OCI-LY7 (cell line): Measurements from ENCODE around the gene FIBP. TPM values are rescaled to one million over a fixed set of nuclear protein-coding genes. Genes with fewer than 3 reads are reported as not detected.

Source experiments
- BruUV-seq: library from RNA; stranded (reverse); fragments of 400-500 nt; replicated peaks from 2 replicates; lab custom pipeline; 2021; lab: Mats Ljungman, UMichigan
- CTCF ChIA-PET: fragments of 300-600 bp; sonication (Branson Sonifier 250); formaldehyde crosslinking; loops from one replicate; lab custom pipeline; 2022; ENCODE audit warnings: antibody characterized with exemption; ENCODE audit not compliant: unreplicated experiment; lab: Charles Lee
- POLR2A ChIA-PET: fragments of 300-600 bp; sonication (Branson Sonifier 250); formaldehyde crosslinking; loops from one replicate; lab custom pipeline; 2022; ENCODE audit warnings: antibody characterized with exemption; lab: Charles Lee
- DNase-seq: peaks from one replicate; pipeline ENCODE4 v3.0.0-alpha.2; 2015; ENCODE audit warnings: low spot score
- H2AFZ ChIP-seq: fragments of 200-600 bp; sonication (generic), shearing (Covaris generic); 2 replicates; pipeline ENCODE4 v1.6.1; 2014; ENCODE audit warnings: mild to moderate bottlenecking, antibody characterized with exemption, low read length, moderate library complexity
- H3K27ac ChIP-seq: fragments of 200-600 bp; sonication (generic); 2 replicates; pipeline ENCODE4 v1.5.1; 2014; ENCODE audit warnings: mixed run types, low read depth, mild to moderate bottlenecking, moderate library complexity, low read length, inconsistent platforms; ENCODE audit not compliant: poor library complexity, severe bottlenecking
- H3K36me3 ChIP-seq: fragments of 200-600 bp; sonication (generic); 2 replicates; pipeline ENCODE4 v1.6.1; 2014; ENCODE audit warnings: mild to moderate bottlenecking, antibody characterized with exemption, low read length, moderate library complexity, mixed read lengths; ENCODE audit not compliant: insufficient read depth
- H3K4me1 ChIP-seq: fragments of 200-600 bp; sonication (generic); 2 replicates; pipeline ENCODE4 v1.5.1; 2014; ENCODE audit warnings: mild to moderate bottlenecking, low read length; ENCODE audit not compliant: insufficient read depth, poor library complexity, severe bottlenecking
- H3K4me2 ChIP-seq: fragments of 200-600 bp; sonication (generic); 2 replicates; pipeline ENCODE4 v1.6.1; 2014; ENCODE audit warnings: mild to moderate bottlenecking, low read length
- H3K4me3 ChIP-seq: fragments of 200-600 bp; sonication (generic); 2 replicates; pipeline ENCODE4 v1.5.1; 2014; ENCODE audit warnings: mild to moderate bottlenecking, low read depth, low read length; ENCODE audit not compliant: poor library complexity, severe bottlenecking
- H3K79me2 ChIP-seq: fragments of 200-600 bp; sonication (generic); 2 replicates; pipeline ENCODE4 v1.6.1; 2016; ENCODE audit warnings: low read depth, mild to moderate bottlenecking, low read length, moderate library complexity, mixed read lengths; ENCODE audit not compliant: insufficient read depth
- H3K9me2 ChIP-seq: fragments of 200-600 bp; sonication (generic); 2 replicates; pipeline ENCODE4 v1.6.1; 2016; ENCODE audit warnings: mild to moderate bottlenecking, low read length, mixed read lengths; ENCODE audit not compliant: insufficient read depth
- H3K9me3 ChIP-seq: fragments of 200-600 bp; sonication (generic); 2 replicates; pipeline ENCODE4 v1.6.1; 2014; ENCODE audit warnings: mild to moderate bottlenecking, mixed run types, low read length, mixed read lengths
- H4K20me1 ChIP-seq: fragments of 200-600 bp; sonication (generic); 2 replicates; pipeline ENCODE4 v1.6.1; 2014; ENCODE audit warnings: mild to moderate bottlenecking, antibody characterized with exemption, low read length, moderate library complexity, mixed read lengths; ENCODE audit not compliant: insufficient read depth
- CTCF ChIP-seq: fragments of 200-600 bp; sonication (generic); conservative IDR thresholded peaks from 2 replicates; pipeline ENCODE4 v1.5.1; 2014; ENCODE audit warnings: mild to moderate bottlenecking, antibody characterized with exemption, low read length, moderate library complexity, mixed read lengths
- EZH2phosphoT487 ChIP-seq: fragments of 200-600 bp; sonication (generic); IDR thresholded peaks from 2 replicates; pipeline ENCODE4 v1.6.1; 2018; ENCODE audit warnings: low read depth, borderline replicate concordance, mild to moderate bottlenecking, mixed run types, antibody characterized with exemption, low read length, moderate library complexity, mixed read lengths
- intact Hi-C: fragments of 100-400 bp; cut with micrococcal nuclease; formaldehyde crosslinking; loops from one replicate; pipeline ENCODE4 v1.10.0; 2022; ENCODE audit not compliant: unreplicated experiment
- total RNA-seq, 2 experiments: library from RNA; depleted of rRNA in 1 of 2; stranded (reverse); fragments of >200 nt in 1 of 2; shearing (Covaris generic) in 1 of 2; gene quantifications; 2 replicates each; pipeline ENCODE4 v1.2.3, GENCODE V29; 2014 to 2022

The FIBP gene
- total RNA-seq, 2 experiments from 2014 or later = 97.3 to 184 TPM

- Histone ChIP-seq H4K20me1 (peaks cover 5% of the 10 kb centered on the region; the same call in 1 of the 2 replicates), H2AFZ (peak within 1 kb of the TSS; percentile 65; the same call in 1 of the 2 replicates), H3K9me2 (no peaks in the 10 kb centered on the region), H3K79me2 (peaks cover 41% of the 10 kb centered on the region), H3K4me2 (peak within 1 kb of the TSS; percentile 97), H3K4me3 (peak within 1 kb of the TSS; percentile 93), H3K27ac (peak within 1 kb of the TSS; percentile 86), H3K9me3 (no peaks in the 10 kb centered on the region), H3K36me3 (peaks cover 20% of the 10 kb centered on the region), H3K4me1 (peaks cover 61% of the 10 kb centered on the region)
- ChIA-PET POLR2A (interaction anchor here (0.6 to 5.6 kb wide), 15 partner anchors 11 to 561 kb away, joined by 3 to 59 read pairs (median 4); partner anchors contain the start of genes BANF1, CFL1, EIF1AD and FOSL1), CTCF (interaction anchor here (0.5 to 1.6 kb wide), 6 partner anchors 11 to 324 kb away, joined by 3 to 12 read pairs (median 4); partner anchors contain the start of gene MUS81)
- intact Hi-C loops = loop anchor here (1.0 to 5.0 kb wide), 4 partner anchors 17 to 162 kb away; partner anchors contain the start of genes BANF1, C11orf68, DRAP1 and EIF1AD
- peak; percentile 97 for DNase-seq
- peak; percentile 35 for TF ChIP-seq CTCF
- TF ChIP-seq EZH2phosphoT487 = no peak
- no TSS peak for BruUV-seq
Measured at GRCh38 chr11:65890324-65891218, 2.3 kb upstream of the FIBP start, which contains the start of gene CCDC85B. Gene CCDC85B (plus strand): TSS chr11:65890673. CDS start chr11:65890784, 111 bp downstream.

- H3K4me3 ChIP-seq = peak overlapping the region; percentile 93
- peaks cover 48% of the 10 kb centered on the region for H3K36me3 ChIP-seq
- peak overlapping the region; percentile 97 for H3K4me2 ChIP-seq
- BruUV-seq = TSS peak; percentile 70
- no peaks in the 10 kb centered on the region for H3K9me2 ChIP-seq
- POLR2A ChIA-PET = interaction anchor here (0.5 to 5.6 kb wide), 10 partner anchors 10 to 1032 kb away, joined by 3 to 59 read pairs (median 4); partner anchors contain the start of genes CFL1 and MUS81
- TF ChIP-seq CTCF (no peak), EZH2phosphoT487 (no peak)
- H3K4me1 ChIP-seq = peaks cover 58% of the 10 kb centered on the region
- no peaks in the 10 kb centered on the region for H3K9me3 ChIP-seq
- peaks cover 37% of the 10 kb centered on the region for H3K79me2 ChIP-seq
- intact Hi-C loops = loop anchor here (1.0 to 5.0 kb wide), 3 partner anchors 28 to 245 kb away; partner anchors contain the start of gene SART1
- H4K20me1 ChIP-seq = peaks cover 3% of the 10 kb centered on the region; the same call in 1 of the 2 replicates
- no peak for DNase-seq
- H3K27ac ChIP-seq = peak overlapping the region; percentile 80
- CTCF ChIA-PET = interaction anchor here (0.5 to 2.4 kb wide), 17 partner anchors 7 to 395 kb away, joined by 3 to 24 read pairs (median 5); partner anchors contain the start of genes CFL1 and MUS81
- peak overlapping the region; percentile 40; the same call in 1 of the 2 replicates for H2AFZ ChIP-seq
Measured at GRCh38 chr11:65887723-65888162, 528 bp downstream of the FIBP start.
